CD4-positive, alpha-beta T cell treated with Interleukin-17A for 4 hours (primary cell): Measurements from ENCODE around the gene EEF2KMT.

Experiments used
- DNase-seq: peaks from one replicate; pipeline ENCODE4 v3.0.0-alpha.2; 2020; ENCODE audit warnings: mixed read lengths

The EEF2KMT gene

GRCh38 chr16:5040451-5040850 is 57.1 kb downstream of the EEF2KMT start:
- no peak for DNase-seq

- DNase-seq: no peak
Measured at GRCh38 chr16:5036228-5037156, 61.1 kb downstream of the EEF2KMT start.

DNA sequence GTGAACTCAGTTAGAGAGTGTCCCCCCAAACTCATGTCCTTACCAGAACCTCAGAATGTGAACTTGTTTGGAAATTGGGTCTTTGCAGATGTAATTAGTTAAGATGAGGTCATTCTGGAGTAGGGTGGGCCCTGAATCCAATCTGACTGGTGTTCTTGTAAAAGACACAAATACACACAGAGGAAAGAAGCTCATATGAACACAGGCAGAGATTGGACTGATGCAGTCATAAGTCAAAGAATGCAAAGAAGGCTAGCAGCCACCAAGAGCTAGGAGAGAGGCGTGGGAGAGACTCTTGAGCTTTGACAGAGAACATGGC is 61.7 kb downstream of the EEF2KMT start:
- DNase-seq: no peak
